HG03432 (cell line): ENCODE results near the gene C9orf43.
"Not testable (repeated sequence)": the region's sequence is repeated elsewhere in the genome, so short reads cannot be mapped to it uniquely, and the experiment has no call there.

Experiments used
- ATAC-seq: cut with Tn5 transposase; IDR thresholded peaks from one replicate; pipeline ENCODE4 v1.9.1; 2021; ENCODE audit warnings: mild to moderate bottlenecking, moderate library complexity; ENCODE audit not compliant: unreplicated experiment

Gene C9orf43, protein sequence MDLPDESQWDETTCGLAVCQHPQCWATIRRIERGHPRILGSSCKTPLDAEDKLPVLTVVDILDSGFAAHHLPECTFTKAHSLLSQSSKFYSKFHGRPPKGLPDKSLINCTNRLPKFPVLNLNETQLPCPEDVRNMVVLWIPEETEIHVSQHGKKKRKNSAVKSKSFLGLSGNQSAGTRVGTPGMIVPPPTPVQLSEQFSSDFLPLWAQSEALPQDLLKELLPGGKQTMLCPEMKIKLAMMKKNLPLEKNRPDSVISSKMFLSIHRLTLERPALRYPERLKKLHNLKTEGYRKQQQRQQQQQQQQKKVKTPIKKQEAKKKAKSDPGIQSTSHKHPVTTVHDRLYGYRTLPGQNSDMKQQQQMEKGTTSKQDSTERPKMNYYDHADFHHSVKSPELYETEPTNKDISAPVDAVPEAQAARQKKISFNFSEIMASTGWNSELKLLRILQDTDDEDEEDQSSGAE

DNA sequence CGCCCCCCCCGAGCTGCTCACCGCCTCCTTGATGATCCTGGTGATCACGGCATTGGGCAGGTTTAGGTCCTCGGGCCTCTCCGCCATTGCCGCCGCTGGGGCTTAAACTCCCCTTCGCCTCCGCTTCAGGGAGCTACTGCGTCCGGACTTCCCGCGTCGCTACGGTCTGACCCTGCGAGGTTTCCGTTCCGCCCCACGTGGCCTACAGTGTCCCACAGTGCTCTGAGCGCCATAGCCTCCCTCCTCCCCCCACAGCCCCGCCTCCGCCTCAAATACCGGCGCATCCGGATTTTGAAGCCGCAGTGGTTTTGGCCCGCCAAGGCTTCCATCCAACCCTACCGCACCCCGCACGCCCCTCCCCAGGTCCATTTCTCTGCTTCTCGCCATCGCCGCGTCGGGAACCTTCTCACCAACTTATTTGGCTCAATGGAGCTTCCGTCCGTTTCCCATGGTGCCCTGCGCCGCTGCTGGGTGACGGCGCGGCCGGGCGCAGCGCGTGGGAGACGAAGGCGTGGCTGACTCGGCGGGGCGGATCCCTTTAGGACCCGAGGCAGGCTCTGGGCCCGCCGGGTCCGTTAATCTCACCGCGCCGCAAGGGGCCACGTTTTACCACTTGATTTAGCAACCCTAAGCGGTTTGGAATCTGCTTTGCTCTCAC is at the start of gene C9orf43, which contains the start of gene POLE3:
C9orf43 (plus strand) TSS at position 541 of the 658 bp plus-strand sequence. CDS start 2,747 bp downstream, outside the sequence.
POLE3 (minus strand) TSS at position 469 of the 658 bp plus-strand sequence; CDS start at position 87, 382 bp downstream.
- ATAC-seq, result peak; percentile 93

DNA sequence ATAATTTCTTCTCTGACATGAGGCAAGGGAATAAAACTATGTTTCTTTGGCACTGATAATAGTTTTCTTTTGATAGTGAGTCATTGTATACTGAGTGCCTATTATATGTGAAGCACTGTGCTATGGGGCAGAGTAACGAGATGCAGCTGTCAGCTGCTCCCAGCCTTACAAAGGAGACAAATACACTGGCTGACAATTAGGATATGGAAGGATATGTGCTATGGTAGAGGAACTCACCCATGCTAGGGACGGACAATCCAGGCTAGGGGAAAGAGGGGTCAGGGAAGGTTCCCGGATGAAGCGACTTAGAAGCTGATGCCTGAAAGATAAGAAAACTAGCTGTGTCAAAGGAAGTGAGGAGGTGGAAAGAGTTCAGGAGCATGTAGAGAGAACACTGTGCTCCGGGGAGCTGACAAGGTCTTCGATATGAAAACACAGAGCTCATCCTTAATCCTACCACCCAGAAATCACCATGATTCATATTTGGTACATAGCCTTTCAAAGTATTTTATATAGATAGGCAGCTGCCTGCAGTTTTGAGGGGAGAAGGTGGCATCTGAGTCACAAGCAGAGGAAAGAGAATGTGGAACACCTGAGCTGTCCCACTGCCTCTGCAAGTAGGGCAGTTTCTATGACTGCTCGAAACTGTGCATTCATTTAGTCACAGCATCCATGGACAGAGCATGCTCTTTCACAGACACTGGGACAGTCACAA is 49.1 kb upstream of the C9orf43 start:
- no peak for ATAC-seq

DNA sequence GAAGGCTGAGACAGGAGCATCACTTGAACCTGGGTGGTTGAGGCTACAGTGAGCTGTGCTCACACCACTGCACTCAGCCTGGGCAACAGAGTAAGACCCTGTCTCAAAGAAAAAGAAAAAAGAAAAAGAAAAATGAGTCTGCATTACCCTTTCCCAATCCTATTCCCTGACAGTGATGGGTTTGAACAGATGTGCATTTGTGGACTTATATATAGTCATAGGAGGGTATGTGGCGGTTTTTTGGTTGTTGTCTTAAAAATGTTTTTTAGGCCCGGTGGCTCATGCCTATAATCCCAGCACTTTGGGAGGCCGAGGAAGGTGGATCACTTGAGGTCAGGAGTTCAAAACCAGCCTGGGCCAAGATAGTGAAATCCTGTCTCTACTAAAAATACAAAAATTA is 47.2 kb upstream of the C9orf43 start:
- no peak for ATAC-seq

DNA sequence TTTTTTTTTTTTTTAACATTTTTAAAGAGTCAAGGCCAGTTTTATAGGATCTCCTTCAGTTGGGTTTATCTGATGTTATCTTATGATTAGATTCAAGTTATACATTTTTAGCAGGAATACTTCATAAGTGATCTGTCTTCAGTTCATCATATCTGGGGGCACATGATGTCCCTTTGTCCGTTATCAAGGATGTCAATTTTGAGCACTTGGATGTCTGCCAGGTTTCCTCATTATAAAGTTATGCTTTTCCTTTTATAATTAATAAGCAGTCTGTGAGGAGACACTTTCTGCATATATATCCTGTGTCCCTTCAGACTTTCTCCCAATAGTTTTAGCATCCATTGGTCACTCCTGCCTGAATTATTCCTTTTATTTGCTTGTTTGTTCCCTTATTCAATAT is 45.6 kb upstream of the C9orf43 start:
- ATAC-seq, result no peak

DNA sequence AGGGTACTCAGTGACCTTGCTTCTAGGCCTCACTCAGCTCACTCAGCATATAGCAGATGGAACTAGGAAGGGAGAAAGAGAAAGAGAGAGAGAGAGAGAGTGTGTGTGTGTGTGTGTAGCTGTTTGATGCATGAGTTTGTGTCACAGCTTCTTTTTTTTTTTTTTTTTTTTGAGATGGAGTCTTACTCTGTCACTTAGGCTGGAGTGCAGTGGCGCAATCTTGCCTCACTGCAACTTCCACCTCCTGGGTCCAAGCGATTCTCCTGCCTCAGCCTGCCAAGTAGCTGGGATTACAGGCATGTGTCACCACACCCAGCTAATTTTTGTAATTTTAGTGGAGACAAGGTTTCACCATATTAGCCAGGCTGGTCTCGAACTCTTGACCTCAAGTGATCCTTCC is 44.9 kb upstream of the C9orf43 start:
- not testable (repeated sequence) for ATAC-seq

DNA sequence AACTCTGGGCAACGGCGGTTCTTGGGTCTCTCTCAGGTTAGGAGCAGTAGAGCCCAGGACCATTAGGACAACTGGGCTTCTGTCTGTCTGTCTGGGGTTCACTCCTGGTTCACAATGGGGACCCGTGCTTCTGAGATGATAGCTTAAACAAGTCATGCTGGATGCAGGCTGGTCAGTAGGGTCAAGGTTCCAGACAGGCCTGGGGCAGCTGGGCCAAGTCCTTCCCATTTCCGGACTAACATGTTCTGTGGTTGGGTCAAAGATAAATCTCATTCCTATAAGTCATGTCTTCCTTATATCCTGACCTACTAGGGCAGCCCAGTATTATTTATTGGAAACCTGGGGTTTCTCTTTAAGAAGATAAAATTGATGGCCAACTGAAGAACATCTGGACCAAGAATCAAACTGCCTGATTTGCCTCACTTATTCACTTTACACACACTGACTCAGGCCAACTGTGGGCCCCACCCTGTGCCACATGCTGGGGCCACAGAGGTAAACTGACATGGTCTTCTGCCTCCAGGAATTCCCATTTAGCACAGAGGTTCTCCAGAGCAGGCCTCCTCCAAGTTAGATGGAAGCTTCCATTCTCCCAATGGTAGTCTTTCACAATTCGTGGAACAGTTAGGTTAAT is 42.1 kb upstream of the C9orf43 start:
- ATAC-seq, result no peak

DNA sequence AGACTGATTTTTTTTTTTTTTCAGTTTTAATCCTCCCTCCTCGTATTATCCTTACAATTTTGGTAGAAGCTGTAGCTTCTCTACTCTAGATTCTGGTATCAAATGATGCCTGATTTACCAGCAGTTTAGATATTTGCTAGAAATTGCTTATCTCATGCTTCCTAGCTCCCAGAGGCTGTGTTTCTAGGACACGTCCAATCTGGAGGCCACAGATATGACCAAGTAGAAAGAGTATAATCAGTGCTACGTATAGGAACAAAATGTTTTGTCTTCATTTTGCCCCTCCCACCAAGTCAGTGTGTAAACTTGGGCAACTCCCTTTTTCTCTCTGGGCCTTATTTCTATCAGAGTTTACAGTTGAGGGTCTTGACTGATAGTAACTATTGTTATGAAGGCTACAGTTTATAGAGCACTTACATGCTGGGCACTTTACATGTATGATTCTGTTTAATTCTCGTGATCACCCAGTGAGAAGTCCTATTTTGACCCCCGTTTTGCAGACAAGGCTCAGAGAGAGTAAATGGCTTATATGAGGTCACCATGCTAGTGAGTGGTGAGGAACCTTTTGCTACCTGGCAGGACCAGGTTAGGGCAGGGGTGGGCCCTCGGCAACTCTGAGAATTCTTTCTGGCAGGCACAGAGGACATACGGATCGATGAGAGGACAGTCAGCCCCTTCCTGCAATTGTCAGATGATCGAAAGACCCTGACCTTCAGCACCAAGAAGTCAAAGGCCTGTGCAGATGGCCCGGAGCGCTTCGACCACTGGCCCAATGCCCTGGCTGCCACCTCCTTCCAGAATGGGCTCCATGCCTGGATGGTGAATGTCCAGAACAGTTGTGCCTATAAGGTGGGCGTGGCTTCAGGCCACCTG is 41.3 kb upstream of the C9orf43 start:
- no peak for ATAC-seq

DNA sequence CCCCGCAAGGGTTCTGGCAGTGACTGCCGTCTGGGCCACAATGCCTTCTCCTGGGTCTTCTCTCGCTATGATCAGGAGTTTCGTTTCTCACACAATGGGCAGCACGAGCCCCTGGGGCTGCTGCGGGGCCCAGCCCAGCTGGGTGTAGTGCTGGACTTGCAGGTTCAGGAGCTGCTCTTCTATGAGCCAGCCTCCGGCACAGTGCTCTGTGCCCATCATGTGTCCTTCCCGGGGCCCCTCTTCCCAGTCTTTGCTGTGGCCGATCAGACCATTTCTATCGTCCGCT is 40.7 kb upstream of the C9orf43 start:
- no peak for ATAC-seq

DNA sequence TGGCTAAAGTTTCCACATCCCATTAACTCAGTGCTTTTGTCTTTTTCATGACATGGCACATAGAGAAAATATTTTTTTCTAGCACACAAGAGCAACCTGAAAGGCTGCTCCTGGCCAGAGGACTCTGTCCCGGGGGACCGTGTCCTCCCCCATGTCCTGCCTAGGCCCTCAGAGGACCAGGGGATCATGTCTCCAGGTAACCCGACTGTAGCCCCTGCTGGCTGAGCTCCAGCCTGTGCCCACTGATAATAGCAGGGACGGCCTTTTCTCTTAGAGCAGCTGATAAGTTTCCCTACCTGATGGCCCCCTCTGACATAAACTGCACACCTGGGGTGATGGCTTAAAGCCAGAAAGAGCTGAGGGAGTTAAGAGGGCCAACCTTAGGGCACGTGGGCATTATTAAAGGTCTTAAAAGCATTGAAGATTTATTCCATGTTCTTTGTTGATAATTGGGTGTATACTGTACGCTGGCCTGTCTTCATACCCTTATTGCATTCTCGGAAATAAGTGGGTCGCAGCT is 39.7 kb upstream of the C9orf43 start:
- ATAC-seq, result no peak

DNA sequence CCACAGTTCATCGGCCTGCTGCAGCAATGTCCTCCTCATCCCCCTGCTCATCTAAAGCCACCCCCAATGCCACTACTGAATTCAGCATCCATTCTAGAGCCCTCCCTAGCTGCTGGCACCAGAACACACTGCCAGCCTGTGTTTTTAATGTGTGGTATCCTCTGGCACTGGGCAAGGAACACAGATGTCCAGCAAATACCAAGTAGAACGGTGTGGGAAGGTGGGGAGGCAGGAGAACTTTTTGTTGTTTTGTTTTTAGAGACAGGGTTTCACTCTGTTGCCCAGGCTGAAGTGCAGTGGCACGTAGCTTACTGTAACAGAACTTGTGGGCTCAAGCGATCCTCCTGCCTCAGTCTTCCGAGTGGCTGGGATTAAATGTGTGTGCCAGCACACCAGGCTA is 38.5 kb upstream of the C9orf43 start:
- no peak for ATAC-seq

DNA sequence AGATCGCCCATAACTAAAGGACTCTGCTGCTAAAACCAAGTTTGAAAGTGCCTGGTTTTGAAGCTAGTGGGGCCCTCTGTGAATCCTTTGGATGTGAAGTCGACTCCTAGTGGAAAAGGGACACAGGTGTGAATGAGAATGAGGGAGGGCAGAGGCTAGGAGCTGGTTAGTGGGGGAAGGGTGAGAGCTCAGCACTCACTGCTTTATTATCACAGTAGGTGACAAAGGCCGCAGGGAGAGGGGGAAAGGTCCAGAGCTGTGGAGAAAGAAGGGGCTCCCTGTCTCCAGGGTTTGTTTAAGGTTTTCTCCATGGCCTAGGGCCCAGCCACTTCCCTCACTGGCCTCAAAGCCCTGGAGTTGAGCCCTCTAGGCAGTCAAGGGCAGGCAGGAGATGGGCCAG is 37.3 kb upstream of the C9orf43 start:
- no peak for ATAC-seq

DNA sequence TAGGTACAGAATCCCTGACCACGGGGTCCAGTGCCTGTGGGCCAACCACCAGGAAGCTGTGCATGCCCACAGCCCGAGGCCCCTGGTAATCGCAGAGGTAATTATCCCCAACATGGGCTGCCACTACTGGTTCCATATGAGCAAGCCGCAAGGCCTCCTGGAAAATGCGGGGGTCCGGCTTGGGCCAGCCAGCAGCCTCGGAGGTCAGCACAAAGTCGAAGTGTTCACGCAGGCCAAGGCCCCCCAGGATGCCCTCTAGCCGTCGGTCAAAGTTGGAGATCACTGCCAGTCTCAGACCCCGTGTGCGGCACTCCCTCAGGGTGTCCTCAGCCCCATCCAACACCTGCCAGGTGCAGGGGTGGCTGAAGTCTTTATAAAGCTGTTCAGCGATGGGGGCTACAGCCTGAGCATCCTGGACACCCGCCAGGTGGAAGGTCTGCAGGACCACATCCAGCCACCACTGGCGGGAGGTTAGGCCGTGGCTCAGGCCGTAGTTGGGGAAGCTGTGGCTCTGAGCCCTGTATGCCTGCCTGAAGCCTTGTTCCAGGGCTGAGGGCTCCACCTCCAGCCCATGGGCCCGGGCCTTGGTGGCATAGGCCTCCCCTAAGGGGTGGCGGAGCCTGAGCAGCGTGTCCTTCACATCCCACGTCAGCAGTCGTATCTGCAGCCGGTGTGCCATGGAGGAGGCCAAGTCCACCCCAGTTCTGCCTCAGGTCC is 36.7 kb upstream of the C9orf43 start:
- no peak for ATAC-seq

DNA sequence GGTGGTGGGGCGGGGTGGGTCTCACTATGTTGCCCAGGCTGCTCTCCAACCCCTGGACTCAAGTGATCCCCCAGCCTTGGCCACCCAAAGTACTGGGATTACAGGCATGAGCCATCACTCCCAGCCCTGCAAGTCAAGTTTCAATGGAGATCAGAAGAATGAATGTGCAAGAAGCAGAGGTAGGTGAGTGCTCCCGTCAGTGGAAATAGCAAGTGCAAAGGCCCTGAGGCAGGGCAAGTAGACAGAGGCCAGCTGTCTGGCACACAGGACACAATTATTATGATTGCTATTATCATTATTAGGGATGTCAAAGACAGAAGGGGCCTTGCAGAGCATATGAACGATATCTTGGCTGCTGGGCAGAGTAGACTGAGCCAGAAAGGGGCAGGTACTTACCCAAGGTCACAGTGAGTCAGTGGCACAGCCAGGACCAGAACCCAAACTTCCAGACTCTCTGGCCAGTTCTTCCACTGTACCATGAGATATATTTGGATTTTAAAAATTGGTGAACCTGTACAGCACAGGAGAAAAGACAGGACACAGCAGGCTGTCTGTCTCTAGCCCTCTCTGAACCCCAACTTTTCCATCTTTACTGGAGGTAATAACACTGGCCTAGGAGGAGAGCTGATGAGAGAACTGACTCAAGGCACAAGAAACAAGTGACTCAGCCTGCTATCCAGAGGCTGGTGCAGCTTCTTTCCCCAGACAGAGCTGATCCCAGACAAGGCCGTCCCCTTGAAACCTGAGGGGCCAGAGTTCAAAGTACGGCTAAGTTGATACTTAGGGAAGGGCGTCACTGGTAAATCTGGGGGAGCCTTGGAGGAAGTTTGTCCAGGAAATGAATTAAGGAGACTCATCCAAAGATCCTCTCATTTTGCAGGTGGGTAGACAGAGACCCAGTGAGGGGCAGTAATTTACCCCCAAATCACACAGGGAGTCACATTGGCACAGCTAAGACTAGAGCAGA is 35.2 kb upstream of the C9orf43 start:
- ATAC-seq, result no peak

DNA sequence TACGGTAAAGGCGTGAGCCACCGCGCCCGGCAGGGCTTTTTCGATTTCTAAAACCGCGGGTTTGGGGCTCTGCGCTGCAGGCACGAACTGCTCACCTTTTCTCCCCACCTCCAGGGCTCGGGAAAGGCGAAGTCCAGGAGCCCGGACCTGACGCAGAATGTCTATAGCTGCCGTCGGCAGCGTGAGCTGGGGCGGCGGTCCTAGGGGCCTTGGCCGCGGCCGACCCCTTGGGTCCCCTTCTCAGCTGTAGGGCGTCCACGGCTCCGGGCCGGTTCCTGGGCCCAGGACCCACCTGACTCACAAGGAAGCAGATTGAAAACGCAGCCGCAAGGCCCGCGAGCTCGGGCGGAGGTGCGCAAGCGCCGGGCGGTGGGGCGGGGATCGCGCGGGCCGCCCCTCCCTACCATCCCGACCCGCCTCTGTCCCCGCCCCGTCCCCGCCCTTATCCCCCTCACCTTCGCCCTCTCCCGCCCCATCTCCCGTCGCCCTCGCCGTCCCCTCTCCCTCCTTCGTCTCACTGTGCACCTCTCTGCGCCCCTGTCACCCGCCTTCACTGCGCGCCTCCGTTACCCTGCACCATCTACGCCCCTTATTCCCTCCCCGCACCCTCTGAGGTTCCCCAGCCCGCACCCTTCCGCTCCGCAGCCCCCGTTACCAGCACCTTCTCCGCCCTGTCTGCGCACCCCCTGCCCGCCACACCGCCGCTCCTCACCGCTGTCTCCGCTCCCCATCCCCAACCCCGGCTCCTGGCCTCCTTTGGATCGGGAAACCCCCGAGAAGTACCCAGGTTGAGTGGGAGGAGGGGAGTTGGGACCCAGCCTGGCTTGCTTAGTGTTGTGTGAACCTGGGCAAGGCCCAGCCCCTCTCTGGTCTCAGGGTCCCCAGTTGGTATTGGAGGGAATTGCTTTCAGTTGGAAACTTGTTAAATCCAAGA is 33.6 kb upstream of the C9orf43 start, which contains the start of gene HDHD3:
HDHD3 (minus strand) TSS at position 353 of the 934 bp plus-strand sequence. CDS start 2,632 bp downstream, outside the sequence.
- ATAC-seq, result peak; percentile 83

DNA sequence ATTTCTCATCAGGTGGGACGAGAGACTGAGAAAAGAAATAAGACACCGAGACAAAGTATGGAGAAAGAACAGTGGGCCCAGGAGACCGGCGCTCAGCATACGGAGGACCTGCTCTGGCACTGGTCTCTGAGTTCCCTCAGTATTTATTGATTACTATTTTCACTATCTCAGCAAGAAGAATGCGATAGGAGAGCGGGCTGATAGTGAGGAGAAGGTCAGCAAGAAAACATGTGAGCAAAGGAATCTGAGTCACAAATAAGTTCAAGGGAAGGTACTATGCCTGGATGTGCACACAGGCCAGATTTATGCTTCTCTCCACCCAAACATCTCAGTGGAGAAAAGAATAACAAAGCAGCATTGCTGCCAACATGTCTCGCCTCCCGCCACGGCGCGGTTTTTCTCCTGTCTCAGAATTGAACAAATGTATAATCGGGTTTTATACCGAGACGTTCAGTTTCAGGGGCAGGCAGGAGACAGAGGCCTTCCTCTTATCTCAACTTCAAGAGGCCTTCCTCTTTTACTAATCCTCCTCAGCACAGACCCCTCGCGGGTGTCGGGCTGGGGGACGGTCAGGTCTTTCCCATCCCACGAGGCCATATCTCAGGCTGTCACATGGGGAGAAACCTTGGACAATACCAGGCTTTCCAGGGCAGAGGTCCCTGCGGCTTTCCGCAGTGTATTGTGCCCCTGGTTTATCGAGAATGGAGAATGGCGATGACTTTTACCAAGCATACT is 31.3 kb upstream of the C9orf43 start:
- ATAC-seq, result not testable (repeated sequence)

DNA sequence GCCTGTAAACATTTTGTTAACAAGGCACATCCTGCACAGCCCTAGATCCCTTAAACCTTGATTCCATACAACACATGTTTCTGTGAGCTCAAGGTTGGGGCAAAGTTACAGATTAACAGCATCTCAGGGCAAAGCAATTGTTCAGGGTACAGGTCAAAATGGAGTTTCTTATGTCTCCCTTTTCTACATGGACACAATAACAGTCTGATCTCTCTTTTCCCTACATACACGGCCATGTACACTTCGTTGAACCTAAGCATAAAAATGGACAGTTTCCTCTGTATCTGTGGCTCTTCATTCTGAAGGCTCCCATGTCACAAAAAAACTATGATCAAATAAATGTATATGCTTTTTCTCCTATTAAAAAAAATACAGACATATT is 30.7 kb upstream of the C9orf43 start:
- not testable (repeated sequence) for ATAC-seq
